GM12891 (cell line): ENCODE measurements around the gene TLK1.

ENCODE experiments used
- POLR2A ChIP-seq: IDR thresholded peaks from 2 replicates; pipeline ENCODE4 v1.6.1; 2011; ENCODE audit warnings: low read depth, low read length, control low read depth
- POLR2AphosphoS5 ChIP-seq: IDR thresholded peaks from 2 replicates; pipeline ENCODE4 v1.6.1; 2011; ENCODE audit warnings: low read depth, low read length, control low read depth

GRCh38 chr2:171169839-171170238 lies 9.1 kb upstream of the TLK1 start:
- no peak for TF ChIP-seq POLR2AphosphoS5
- no peak for TF ChIP-seq POLR2A
